ENCODE results near the gene PFKFB3. TPM values are rescaled to one million over a fixed set of nuclear protein-coding genes. Genes with fewer than 3 reads are reported as not detected.
A peak's percentile ranks its signal among the peaks of the same experiment; 100 is the strongest.

The PFKFB3 gene
- polyA plus RNA-seq, 3 donors: 12.2 to 101 (median 15.8) TPM

GRCh38 chr10:6221971-6222751 lies 19.4 kb downstream of the PFKFB3 start:
- Histone ChIP-seq H3K27me3 (ENCODE audit: control insufficient read depth in 2 of 2, insufficient read depth in 2 of 2, low read length in 2 of 2) (no peaks in the 10 kb centered on the region), H2AFZ (ENCODE audit: insufficient read depth, low read depth, low read length, poor library complexity, severe bottlenecking) (no peak overlapping the region), H3K27ac (ENCODE audit: low read depth in 1 of 2, low read length in 2 of 2) (no peak overlapping the region), H3K4me2 (replicated peaks; ENCODE audit: extremely low read depth, low read length, poor library complexity, severe bottlenecking) (no peak overlapping the region), H3K4me3 (replicated peaks in 1 of 3; ENCODE audit: low read depth in 2 of 3, low read length in 3 of 3) (no peak overlapping the region), H4K20me1 (ENCODE audit: insufficient read depth, low read length) (peaks cover 81% of the 10 kb centered on the region), H3K9ac (ENCODE audit: insufficient read depth, low read length, poor library complexity, severe bottlenecking) (no peak overlapping the region), H3K9me3 (replicated peaks in 1 of 2; ENCODE audit: control insufficient read depth in 1 of 2, insufficient read depth in 1 of 2, low read length in 2 of 2) (no peaks in the 10 kb centered on the region), H3K36me3 (replicated peaks in 1 of 2; ENCODE audit: control insufficient read depth in 1 of 2, insufficient read depth in 2 of 2, low read length in 2 of 2) (peaks cover 94 to 98% of the 10 kb centered on the region in 2 donors), H3K4me1 (ENCODE audit: control insufficient read depth in 1 of 2, insufficient read depth in 2 of 2, low read length in 2 of 2) (no peaks in the 10 kb centered on the region), H3K79me2 (ENCODE audit: insufficient read depth, low read length) (no peaks in the 10 kb centered on the region)
- Mint-ChIP-seq H3K9me3 (peaks cover 0 to 2% (median 0%) of the 10 kb centered on the region in 7 donors), H3K27ac (peak overlapping the region in 3 of 7 donors; percentile 54 to 64 (median 63)), H3K27me3 (ENCODE audit: low read depth in 3 of 3) (peaks cover 0 to 7% (median 2%) of the 10 kb centered on the region in 3 donors), H3K4me3 (no peak overlapping the region), H3K4me1 (no peaks in the 10 kb centered on the region), H3K36me3 (peaks cover 96 to 98% of the 10 kb centered on the region in 2 donors)
- intact Hi-C loops (cut with micrococcal nuclease): no loop called here
- WGBS (ENCODE audit: insufficient coverage): 99% methylated on average over 15 of the region's 21 CpGs
- TF ChIP-seq CTCF (IDR thresholded peaks at IDR 0.05): no peak
- no peak for DNase-seq

- H3K4me3 Mint-ChIP-seq: no peak overlapping the region
- peaks cover 94 to 98% of the 10 kb centered on the region in 2 donors for H3K36me3 ChIP-seq (replicated peaks in 1 of 2; ENCODE audit: control insufficient read depth in 1 of 2, insufficient read depth in 2 of 2, low read length in 2 of 2)
- no peak overlapping the region for H3K27ac Mint-ChIP-seq
- H3K27me3 ChIP-seq (ENCODE audit: control insufficient read depth in 2 of 2, insufficient read depth in 2 of 2, low read length in 2 of 2): no peaks in the 10 kb centered on the region
- intact Hi-C loops (cut with micrococcal nuclease): no loop called here
- no peaks in the 10 kb centered on the region for H3K9me3 ChIP-seq (replicated peaks in 1 of 2; ENCODE audit: control insufficient read depth in 1 of 2, insufficient read depth in 1 of 2, low read length in 2 of 2)
- WGBS (ENCODE audit: insufficient coverage): 97% methylated on average over 14 of the region's 19 CpGs
- H3K27ac ChIP-seq (ENCODE audit: low read depth in 1 of 2, low read length in 2 of 2): no peak overlapping the region
- no peak overlapping the region for H2AFZ ChIP-seq (ENCODE audit: insufficient read depth, low read depth, low read length, poor library complexity, severe bottlenecking)
- peaks cover 81% of the 10 kb centered on the region for H4K20me1 ChIP-seq (ENCODE audit: insufficient read depth, low read length)
- H3K9me3 Mint-ChIP-seq: peaks cover 0 to 2% (median 0%) of the 10 kb centered on the region in 7 donors
- no peak for DNase-seq
- H3K36me3 Mint-ChIP-seq: peaks cover 97 to 98% of the 10 kb centered on the region in 2 donors
- no peaks in the 10 kb centered on the region for H3K4me1 ChIP-seq (ENCODE audit: control insufficient read depth in 1 of 2, insufficient read depth in 2 of 2, low read length in 2 of 2)
- H3K4me2 ChIP-seq (replicated peaks; ENCODE audit: extremely low read depth, low read length, poor library complexity, severe bottlenecking): no peak overlapping the region
- H3K4me1 Mint-ChIP-seq: no peaks in the 10 kb centered on the region
- no peak overlapping the region for H3K9ac ChIP-seq (ENCODE audit: insufficient read depth, low read length, poor library complexity, severe bottlenecking)
- TF ChIP-seq CTCF (IDR thresholded peaks at IDR 0.05): no peak
- peaks cover 0 to 7% (median 2%) of the 10 kb centered on the region in 3 donors for H3K27me3 Mint-ChIP-seq (ENCODE audit: low read depth in 3 of 3)
- no peaks in the 10 kb centered on the region for H3K79me2 ChIP-seq (ENCODE audit: insufficient read depth, low read length)
- H3K4me3 ChIP-seq (replicated peaks in 1 of 3; ENCODE audit: low read depth in 2 of 3, low read length in 3 of 3): no peak overlapping the region
These were observed 20.0 kb downstream of the PFKFB3 start for GRCh38 chr10:6222755-6223154.
